ENCODE measurements around the gene COLQ.

GRCh38 chr3:15479400-15480224 lies 41.9 kb downstream of the COLQ start:
- TF ChIP-seq CTCF (conservative IDR thresholded peaks at IDR 0.05), result no peak
- TF ChIP-seq ZFX (IDR thresholded peaks at IDR 0.05), result no peak
